HuH-7 (cell line): ENCODE measurements around the gene FSIP1.
A peak's percentile ranks its signal among the peaks of the same experiment; 100 is the strongest.

ENCODE experiments used
- DNase-seq: peaks from one replicate; pipeline ENCODE4 v3.0.0; 2011; ENCODE audit warnings: low spot score

The FSIP1 gene

DNA sequence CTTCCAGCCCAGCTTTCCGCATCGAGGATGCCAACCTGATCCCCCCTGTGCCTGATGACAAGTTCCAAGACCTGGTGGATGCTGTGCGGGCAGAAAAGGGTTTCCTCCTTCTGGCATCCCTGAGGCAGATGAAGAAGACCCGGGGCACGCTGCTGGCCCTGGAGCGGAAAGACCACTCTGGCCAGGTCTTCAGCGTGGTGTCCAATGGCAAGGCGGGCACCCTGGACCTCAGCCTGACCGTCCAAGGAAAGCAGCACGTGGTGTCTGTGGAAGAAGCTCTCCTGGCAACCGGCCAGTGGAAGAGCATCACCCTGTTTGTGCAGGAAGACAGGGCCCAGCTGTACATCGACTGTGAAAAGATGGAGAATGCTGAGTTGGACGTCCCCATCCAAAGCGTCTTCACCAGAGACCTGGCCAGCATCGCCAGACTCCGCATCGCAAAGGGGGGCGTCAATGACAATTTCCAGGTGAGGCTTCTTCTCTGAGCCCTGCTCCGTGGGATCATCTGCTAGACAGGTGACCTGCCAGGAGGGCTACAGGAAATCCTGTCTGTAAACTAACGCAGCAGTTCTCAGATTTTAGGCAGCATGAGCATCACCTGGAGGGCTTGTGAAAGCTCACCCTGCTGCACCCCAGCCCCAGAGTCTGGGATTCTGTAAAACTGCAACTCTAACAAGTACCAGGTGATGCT is 200.2 kb downstream of the FSIP1 start:
- DNase-seq: no peak

GRCh38 chr15:39581793-39582285 is 200.8 kb downstream of the FSIP1 start:
- DNase-seq: peak; percentile 79

DNA sequence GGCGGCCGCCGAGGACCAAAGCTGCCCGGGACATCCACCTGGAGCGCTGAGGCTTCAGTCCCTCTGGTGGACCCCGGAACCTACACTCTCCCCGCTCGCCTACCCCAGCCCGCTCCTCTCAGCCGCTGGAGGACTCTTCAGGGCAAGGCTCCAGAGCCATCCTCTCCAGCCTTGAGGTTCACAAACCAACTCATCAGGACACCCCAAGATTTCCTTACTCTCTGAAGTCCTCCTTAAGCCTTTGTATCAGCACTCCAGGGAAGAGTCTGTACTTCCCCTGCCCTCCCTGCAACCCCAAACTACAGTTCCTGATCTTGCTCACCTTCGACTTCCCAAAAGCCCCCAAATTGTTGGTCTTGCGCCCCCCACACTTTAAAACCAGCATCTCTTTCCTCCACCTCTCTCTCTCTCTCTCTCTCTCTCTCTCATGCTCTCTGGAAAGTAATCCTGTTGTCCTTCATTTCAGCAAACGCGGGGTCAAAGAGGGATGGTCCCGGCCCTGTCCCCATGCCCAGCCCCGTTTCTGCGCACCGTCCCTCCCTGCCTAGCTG is 201.3 kb downstream of the FSIP1 start:
- no peak for DNase-seq

DNA sequence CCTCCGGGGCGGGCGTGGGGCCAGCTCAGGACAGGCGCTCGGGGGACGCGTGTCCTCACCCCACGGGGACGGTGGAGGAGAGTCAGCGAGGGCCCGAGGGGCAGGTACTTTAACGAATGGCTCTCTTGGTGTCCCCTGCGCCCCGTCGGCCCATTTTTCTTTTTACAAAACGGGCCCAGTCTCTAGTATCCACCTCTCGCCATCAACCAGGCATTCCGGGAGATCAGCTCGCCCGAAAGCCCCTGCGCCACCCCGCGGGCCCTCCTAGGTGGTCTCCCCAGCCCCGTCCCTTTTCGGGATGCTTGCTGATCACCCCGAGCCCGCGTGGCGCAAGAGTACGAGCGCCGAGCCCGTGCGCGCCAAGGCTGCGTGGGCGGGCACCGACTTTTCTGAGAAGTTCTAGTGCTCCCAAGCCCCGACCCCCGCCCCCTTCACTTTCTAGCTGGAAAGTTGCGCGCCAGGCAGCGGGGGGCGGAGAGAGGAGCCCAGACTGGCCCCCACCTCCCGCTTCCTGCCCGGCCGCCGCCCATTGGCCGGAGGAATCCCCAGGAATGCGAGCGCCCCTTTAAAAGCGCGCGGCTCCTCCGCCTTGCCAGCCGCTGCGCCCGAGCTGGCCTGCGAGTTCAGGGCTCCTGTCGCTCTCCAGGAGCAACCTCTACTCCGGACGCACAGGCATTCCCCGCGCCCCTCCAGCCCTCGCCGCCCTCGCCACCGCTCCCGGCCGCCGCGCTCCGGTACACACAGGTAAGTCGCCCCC is 202.0 kb downstream of the FSIP1 start, which contains the start of gene THBS1:
Gene THBS1 (plus strand): TSS at position 595 of the 757 bp plus-strand sequence. CDS start 779 bp downstream, outside the sequence.
- DNase-seq: peak; percentile 46

GRCh38 chr15:39580117-39580484 is 202.5 kb downstream of the FSIP1 start:
- DNase-seq: peak; percentile 68

GRCh38 chr15:39579487-39580116 is 203.0 kb downstream of the FSIP1 start:
- peak; percentile 62 for DNase-seq

DNA sequence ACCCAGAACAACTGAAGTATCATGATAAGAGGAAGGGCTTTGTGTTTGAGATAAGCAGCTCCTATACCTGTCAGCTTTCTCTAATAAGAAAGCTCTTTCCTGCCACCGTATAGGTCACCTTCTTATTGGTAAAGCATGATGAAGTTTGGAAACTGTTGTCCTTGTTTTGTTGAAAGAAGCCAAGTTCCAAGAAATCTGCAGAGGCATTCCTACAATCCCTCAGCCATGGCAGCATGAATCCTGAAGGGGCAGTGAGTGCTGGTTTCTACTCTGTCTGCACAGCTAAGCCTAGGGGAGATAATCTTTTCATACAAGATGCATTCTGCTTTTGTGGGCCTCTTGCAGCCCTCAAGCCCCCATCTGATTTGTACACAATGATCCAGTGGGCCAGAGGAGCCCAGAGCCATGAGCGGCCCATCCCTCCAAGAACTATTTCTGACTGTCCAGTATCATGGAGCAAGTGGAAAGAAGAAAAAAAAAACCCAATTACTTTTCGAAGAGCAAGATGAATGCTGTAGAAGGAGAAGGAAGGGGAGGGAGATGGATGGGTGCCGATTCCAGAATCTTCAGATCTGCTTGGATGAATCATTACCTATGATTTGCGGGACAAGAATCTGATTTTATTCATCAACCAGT is 203.7 kb downstream of the FSIP1 start:
- peak; percentile 28 for DNase-seq

DNA sequence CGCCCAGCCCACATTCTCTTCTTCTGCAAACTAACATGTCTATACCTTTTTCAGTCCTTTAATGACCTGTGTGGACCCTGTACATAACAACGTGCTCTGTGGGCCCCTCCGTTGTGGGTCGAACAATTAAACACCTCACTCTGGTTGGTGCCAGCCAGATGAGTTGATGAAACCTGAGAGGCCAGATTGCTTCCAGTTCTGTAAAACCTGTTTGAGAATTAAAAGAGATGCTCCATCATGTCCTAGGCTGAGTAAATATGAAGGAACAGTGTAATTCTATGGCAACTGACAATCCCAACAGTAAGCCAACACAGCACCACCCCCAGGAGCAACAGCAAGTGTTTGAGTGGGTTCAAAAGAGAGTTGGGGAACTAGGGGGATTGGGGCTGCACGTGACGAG is 207.5 kb downstream of the FSIP1 start:
- DNase-seq: no peak

DNA sequence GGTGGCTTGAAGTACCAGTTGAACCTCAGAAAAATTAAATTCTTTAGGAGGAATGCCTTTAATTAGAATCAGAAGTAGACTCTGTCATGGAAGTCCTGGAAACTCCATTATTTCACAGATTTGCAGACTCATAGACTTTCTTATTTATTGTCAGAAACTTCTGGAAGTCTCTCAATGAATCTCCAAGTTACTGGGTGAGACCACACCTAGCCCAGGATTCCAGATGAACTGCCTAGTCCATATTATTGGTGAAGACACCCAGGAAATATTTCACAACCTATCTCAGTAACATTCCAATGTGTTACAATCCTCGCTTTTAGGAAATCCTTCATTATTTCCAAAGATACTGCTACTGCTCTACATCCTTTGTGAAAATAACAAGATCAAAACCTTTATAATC is 208.2 kb downstream of the FSIP1 start:
- no peak for DNase-seq

GRCh38 chr15:39573844-39574243 is 208.8 kb downstream of the FSIP1 start:
- DNase-seq: no peak

- peak; percentile 29 for DNase-seq
Measured at GRCh38 chr15:39573287-39573686, 209.4 kb downstream of the FSIP1 start.

GRCh38 chr15:39565851-39566250 is 216.8 kb downstream of the FSIP1 start:
- no peak for DNase-seq

- no peak for DNase-seq
Measured at GRCh38 chr15:39564972-39565665, 217.5 kb downstream of the FSIP1 start.

GRCh38 chr15:39558421-39558820 is 224.2 kb downstream of the FSIP1 start:
- DNase-seq: no peak

GRCh38 chr15:39556461-39556860 is 226.2 kb downstream of the FSIP1 start:
- DNase-seq: no peak

- DNase-seq: no peak
Measured at GRCh38 chr15:39555885-39556284, 226.8 kb downstream of the FSIP1 start.

GRCh38 chr15:39554746-39555387 is 227.8 kb downstream of the FSIP1 start:
- DNase-seq: no peak

DNA sequence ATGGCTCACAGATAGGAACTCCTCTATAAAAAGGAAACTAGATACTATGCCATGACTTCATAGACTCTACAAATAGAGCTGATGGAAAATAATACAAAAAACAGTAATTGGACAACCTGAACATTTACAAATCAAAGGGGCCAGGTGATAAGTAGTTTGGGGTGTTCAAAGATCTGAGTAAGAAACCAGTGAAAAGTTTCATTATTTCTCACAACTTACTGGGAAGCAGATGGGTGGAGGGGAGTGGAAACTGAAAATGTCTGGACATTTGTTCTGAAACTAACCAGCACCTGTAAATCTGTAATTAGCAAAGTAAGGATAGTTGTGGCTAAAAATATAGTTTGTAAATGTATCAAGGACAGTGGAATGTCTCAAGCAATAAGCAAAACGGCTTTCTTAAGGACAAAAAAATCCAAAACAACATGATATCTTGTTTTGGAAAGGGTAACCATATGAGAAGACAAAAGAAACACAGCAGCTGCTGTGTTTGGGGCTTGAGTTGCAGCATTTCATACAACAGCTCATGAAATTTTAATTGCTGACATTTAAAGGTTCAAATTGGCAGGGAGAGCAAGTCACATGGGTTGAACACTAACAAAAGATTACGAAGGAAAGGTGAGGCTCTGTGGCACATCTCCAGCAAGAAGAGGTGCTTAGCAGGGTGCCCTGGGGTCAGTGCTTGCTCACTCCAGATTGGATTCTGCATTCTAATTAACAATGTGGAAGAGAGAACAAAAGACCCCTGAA is 228.5 kb downstream of the FSIP1 start:
- no peak for DNase-seq

DNA sequence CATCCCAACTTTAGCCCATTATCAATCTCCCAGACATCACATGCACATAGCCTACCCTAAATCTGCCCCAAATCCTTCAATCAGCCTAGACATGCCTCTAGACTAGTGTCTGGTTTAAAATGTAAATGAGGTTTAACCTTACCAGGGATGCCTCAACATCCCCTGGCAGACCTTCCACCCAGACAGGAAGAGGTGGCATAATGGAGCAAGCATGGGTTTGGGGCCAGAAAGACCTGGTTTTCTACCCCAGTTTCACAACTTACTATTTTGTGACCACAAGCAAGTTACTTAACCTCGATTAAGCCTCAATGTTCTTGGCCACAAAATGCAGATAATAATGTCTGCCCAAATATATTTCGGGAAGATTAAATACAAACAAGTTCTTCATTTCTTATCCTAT is 230.1 kb downstream of the FSIP1 start:
- DNase-seq: no peak

DNA sequence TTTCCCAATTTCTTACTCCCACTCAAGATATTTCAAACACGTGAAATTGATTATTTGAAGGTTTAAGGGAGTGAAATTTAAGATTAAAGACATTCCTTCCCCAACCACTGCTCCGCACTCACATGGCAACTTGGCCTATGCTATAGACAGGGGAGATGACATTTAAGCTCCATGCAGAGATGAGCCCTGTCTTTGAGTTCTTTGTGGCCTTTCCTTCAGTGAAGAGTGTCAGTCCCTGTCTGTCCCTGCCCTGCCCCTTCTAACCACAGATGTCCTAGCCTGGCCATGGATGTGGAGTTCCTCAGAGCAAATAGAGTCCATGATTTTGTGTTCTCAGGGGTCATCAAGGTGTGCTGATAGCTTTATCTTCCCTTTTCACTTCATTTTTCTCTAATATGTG is 231.2 kb downstream of the FSIP1 start:
- DNase-seq: no peak
